Endothelial cell of umbilical vein (primary cell): ENCODE measurements around the gene DUSP3. TPM values are rescaled to one million over a fixed set of nuclear protein-coding genes. Genes with fewer than 3 reads are reported as not detected.

Experiments
- BruUV-seq: library from RNA; stranded (reverse); fragments of 400-500 nt; replicated peaks from 2 replicates; lab custom pipeline; 2021; lab: Mats Ljungman, UMichigan
- CTCF ChIA-PET: fragments of 300-600, 350-600 bp; sonication (Branson Sonifier 250); formaldehyde crosslinking; loops from one replicate; lab custom pipeline; 2021; ENCODE audit warnings: antibody characterized with exemption, inconsistent platforms; lab: Charles Lee
- POLR2A ChIA-PET: fragments of 300-600, 350-600 bp; sonication (Branson Sonifier 250); formaldehyde crosslinking; loops from one replicate; lab custom pipeline; 2021; ENCODE audit warnings: antibody characterized with exemption, inconsistent platforms; lab: Charles Lee
- DNase-seq: peaks from one replicate; pipeline ENCODE4 v3.0.0-alpha.2; 2011; ENCODE audit warnings: low read depth, low spot score
- FAIRE-seq: peaks from 2 replicates; lab custom pipeline; 2011; peaks lifted over from hg19 to GRCh38; lab: Jason Lieb, UNC
- H2AFZ ChIP-seq: 2 replicates; pipeline ENCODE4 v1.6.0; 2012; ENCODE audit warnings: low read depth, low read length, control low read depth, inconsistent platforms
- H3K27ac ChIP-seq: 2 replicates; pipeline ENCODE4 v1.5.1; 2011; ENCODE audit warnings: low read depth, mild to moderate bottlenecking, control low read depth, low read length, moderate library complexity; ENCODE audit not compliant: insufficient read depth
- H3K27me3 ChIP-seq, 2 experiments: 2 replicates each; pipeline versions ENCODE4 v1.6.0 to v1.6.1; 2011; ENCODE audit warnings: low read length in 2 of 2, mixed read lengths in 1 of 2; ENCODE audit not compliant: control insufficient read depth in 2 of 2, insufficient read depth in 2 of 2
- H3K36me3 ChIP-seq, 2 experiments: 2 replicates in 1 of 2; 3 replicates in 1 of 2; pipeline ENCODE4 v1.5.1; 2011; ENCODE audit warnings: low read length in 2 of 2, mild to moderate bottlenecking in 1 of 2, moderate library complexity in 1 of 2; ENCODE audit not compliant: control insufficient read depth in 2 of 2, insufficient read depth in 2 of 2; ENCODE audit errors: extremely low read depth in 1 of 2
- H3K4me1 ChIP-seq: 3 replicates; pipeline ENCODE4 v1.5.1; 2011; ENCODE audit warnings: mild to moderate bottlenecking, low read length; ENCODE audit not compliant: control insufficient read depth, insufficient read depth; ENCODE audit errors: extremely low read depth
- H3K4me2 ChIP-seq: 2 replicates; pipeline ENCODE4 v1.6.1; 2011; ENCODE audit warnings: low read length, control low read depth, mixed read lengths; ENCODE audit not compliant: insufficient read depth
- H3K4me3 ChIP-seq, 3 experiments: fragments of 200-600 bp in 1 of 3; sonication (generic), shearing (Covaris generic) in 1 of 3; replicated peaks in 1 of 3; 2 replicates each; pipeline ENCODE4 v1.5.1; 2011 to 2016; ENCODE audit warnings: control low read depth in 3 of 3, low read length in 3 of 3, mild to moderate bottlenecking in 2 of 3, inconsistent platforms in 1 of 3, low read depth in 1 of 3, moderate library complexity in 1 of 3; ENCODE audit not compliant: insufficient read depth in 1 of 3
- H3K79me2 ChIP-seq: 2 replicates; pipeline ENCODE4 v1.6.0; 2012; ENCODE audit warnings: low read length, inconsistent platforms; ENCODE audit not compliant: control insufficient read depth, insufficient read depth
- H3K9ac ChIP-seq: replicated peaks from 2 replicates; pipeline ENCODE3; 2011; ENCODE audit warnings: low read length, control low read depth; ENCODE audit not compliant: insufficient read depth; ENCODE audit errors: extremely low read depth
- H3K9me1 ChIP-seq: replicated peaks from 3 replicates; pipeline ENCODE4 v1.6.0; 2011; ENCODE audit warnings: mild to moderate bottlenecking, low read length; ENCODE audit not compliant: control insufficient read depth, insufficient read depth; ENCODE audit errors: extremely low read depth
- H3K9me3 ChIP-seq: replicated peaks from 2 replicates; pipeline ENCODE4 v1.5.1; 2012; ENCODE audit warnings: low read length, inconsistent platforms; ENCODE audit not compliant: control insufficient read depth, insufficient read depth
- H4K20me1 ChIP-seq: replicated peaks from 2 replicates; pipeline ENCODE3; 2011; ENCODE audit warnings: mild to moderate bottlenecking, low read length; ENCODE audit not compliant: control insufficient read depth, insufficient read depth; ENCODE audit errors: extremely low read depth
- EZH2 ChIP-seq: IDR thresholded peaks from 2 replicates; pipeline ENCODE4 v1.6.1; 2012; ENCODE audit warnings: borderline replicate concordance, low read depth, mild to moderate bottlenecking, moderate library complexity, low read length, inconsistent platforms; ENCODE audit not compliant: severe bottlenecking
- FOS ChIP-seq: IDR thresholded peaks from 2 replicates; pipeline ENCODE4 v1.6.1; 2011; ENCODE audit warnings: mild to moderate bottlenecking, low read length, moderate library complexity, borderline replicate concordance; ENCODE audit not compliant: insufficient read depth
- GATA2 ChIP-seq: IDR thresholded peaks from 2 replicates; pipeline ENCODE4 v1.7.0; 2011; ENCODE audit warnings: low read depth, mild to moderate bottlenecking, moderate library complexity, mixed read lengths, low read length; ENCODE audit not compliant: insufficient read length, insufficient read depth
- JUN ChIP-seq: IDR thresholded peaks from 2 replicates; pipeline ENCODE4 v1.6.1; 2011; ENCODE audit warnings: borderline replicate concordance, low read depth; ENCODE audit not compliant: insufficient read length, insufficient read depth
- MYC ChIP-seq: IDR thresholded peaks from one replicate; pipeline ENCODE4 v1.6.1; 2011; ENCODE audit warnings: mild to moderate bottlenecking, low read depth, low read length
- POLR2A ChIP-seq: IDR thresholded peaks from 2 replicates; pipeline ENCODE4 v1.6.1; 2012; ENCODE audit warnings: low read depth, mild to moderate bottlenecking, control low read depth, low read length
- POLR2AphosphoS5 ChIP-seq: IDR thresholded peaks from 2 replicates; pipeline ENCODE4 v1.6.1; 2012; ENCODE audit warnings: low read depth, mild to moderate bottlenecking, control low read depth, low read length, moderate library complexity; ENCODE audit not compliant: insufficient read depth
- dilution Hi-C: fragments of 300-500 bp; cut with MboI; formaldehyde crosslinking; loops from one replicate; pipeline ENCODE4 v1.15.0; 2019; ENCODE audit warnings: low sequenced_read_pairs; ENCODE audit not compliant: extremely low pct_ligation_motif_present
- intact Hi-C: fragments of 100-400 bp; cut with micrococcal nuclease; formaldehyde crosslinking; loops from one replicate; pipeline ENCODE4 v1.10.0; 2022
- polyA plus RNA-seq, 4 experiments: library from polyadenylated mRNA; depleted of rRNA in 3 of 4; stranded (reverse) in 3 of 4; unstranded in 1 of 4; fragments of >200 nt; gene quantifications; 2 replicates each; pipeline versions ENCODE4 v1.2.1 to v1.2.3, GENCODE V29; 2011 to 2012; ENCODE audit warnings: missing spikeins in 1 of 4
- total RNA-seq: library from RNA; stranded (reverse); gene quantifications from 2 replicates; pipeline ENCODE4 v1.2.3, GENCODE V29; 2021
- TF ChIP-seq, protein P1 (sequence below): IDR thresholded peaks from 2 replicates; pipeline ENCODE4 v1.6.1; 2011; ENCODE audit not compliant: insufficient read depth, insufficient read length
- TF ChIP-seq, protein P2 (sequence below), 2 donors: IDR thresholded peaks; 1 replicate in 1 of 2; 2 replicates in 1 of 2; pipeline ENCODE4 v1.5.1; 2011; ENCODE audit warnings: low read length in 2 of 2, mild to moderate bottlenecking in 2 of 2, moderate library complexity in 2 of 2, control low read depth in 1 of 2, inconsistent platforms in 1 of 2, low read depth in 1 of 2; ENCODE audit not compliant: insufficient read depth in 1 of 2; ENCODE audit errors: extremely low read depth in 1 of 2

Gene DUSP3
- total and polyA plus RNA-seq, 2 donors (not counting 3 experiments of a cell fraction or from before 2014, with no cell fraction given), result 46.8 to 57.7 TPM

DNA sequence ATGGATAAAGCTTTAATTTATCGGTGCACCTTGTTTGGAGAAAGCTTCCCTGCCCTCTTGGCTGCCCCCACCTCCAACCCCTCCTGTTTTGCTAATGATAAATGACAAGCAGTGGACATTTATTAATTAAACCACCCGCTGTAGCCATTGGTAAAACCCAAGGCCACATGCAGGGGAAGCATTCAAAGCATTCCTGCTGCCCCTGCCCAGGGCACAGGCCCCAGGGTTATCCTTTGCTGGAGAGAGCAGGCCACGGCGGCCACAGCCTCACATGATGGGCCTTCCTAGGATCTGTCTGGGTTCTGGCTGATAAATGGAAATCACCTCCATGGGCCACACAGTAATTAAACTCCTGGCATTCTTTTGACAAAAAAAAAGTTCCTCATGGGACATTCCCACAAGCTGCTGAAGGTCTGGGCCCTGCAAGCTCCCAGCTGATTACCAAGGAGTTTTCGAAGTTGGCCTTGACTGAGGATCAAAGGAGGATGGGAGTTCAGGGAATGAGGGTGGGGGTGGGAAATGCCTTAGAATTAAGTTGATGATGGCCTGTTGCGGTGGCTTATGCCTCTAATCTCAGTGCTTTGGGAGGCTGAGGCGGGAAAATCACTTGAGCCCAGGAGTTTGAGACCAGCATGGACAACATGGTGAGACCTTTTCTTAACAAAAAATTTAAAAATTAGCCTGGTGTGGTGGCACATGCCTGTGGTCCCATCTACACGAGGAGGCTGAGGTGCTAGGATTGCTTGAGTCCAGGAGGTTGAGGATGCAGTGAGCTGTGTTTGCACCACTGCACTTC lies 55.7 kb downstream of the DUSP3 start:
- ChIA-PET CTCF (interaction anchor here (1.3 to 1.8 kb wide), 3 partner anchors 9 to 37 kb away, joined by 4 to 5 read pairs (median 5); no protein-coding TSS in a partner anchor), POLR2A (interaction anchor here (0.6 kb wide), 1 partner anchor 10 kb away, joined by 5 read pairs; no protein-coding TSS in a partner anchor)
- DNase-seq (no peak), FAIRE-seq (no peak)
- BruUV-seq, result no TSS peak
- dilution Hi-C loops, result no loop called here
- H3K4me3 ChIP-seq, result no peak overlapping the region
- H3K9me1 ChIP-seq, result no peaks in the 10 kb centered on the region
- no peaks in the 10 kb centered on the region for H3K27me3 ChIP-seq
- H3K79me2 ChIP-seq, result no peaks in the 10 kb centered on the region
- intact Hi-C loops, result no loop called here
- no peak overlapping the region for H3K9ac ChIP-seq
- H3K27ac ChIP-seq, result no peak overlapping the region
- no peak overlapping the region for H2AFZ ChIP-seq
- H3K4me2 ChIP-seq, result no peak overlapping the region
- no peaks in the 10 kb centered on the region for H3K36me3 ChIP-seq
- TF ChIP-seq, protein P1, sequence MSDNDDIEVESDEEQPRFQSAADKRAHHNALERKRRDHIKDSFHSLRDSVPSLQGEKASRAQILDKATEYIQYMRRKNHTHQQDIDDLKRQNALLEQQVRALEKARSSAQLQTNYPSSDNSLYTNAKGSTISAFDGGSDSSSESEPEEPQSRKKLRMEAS, result no peak
- TF ChIP-seq POLR2AphosphoS5 (no peak), MYC (no peak), FOS (no peak), JUN (no peak), GATA2 (no peak)
- no peaks in the 10 kb centered on the region for H4K20me1 ChIP-seq
- H3K4me1 ChIP-seq, result peaks cover 6% of the 10 kb centered on the region
- H3K9me3 ChIP-seq, result no peaks in the 10 kb centered on the region

DNA sequence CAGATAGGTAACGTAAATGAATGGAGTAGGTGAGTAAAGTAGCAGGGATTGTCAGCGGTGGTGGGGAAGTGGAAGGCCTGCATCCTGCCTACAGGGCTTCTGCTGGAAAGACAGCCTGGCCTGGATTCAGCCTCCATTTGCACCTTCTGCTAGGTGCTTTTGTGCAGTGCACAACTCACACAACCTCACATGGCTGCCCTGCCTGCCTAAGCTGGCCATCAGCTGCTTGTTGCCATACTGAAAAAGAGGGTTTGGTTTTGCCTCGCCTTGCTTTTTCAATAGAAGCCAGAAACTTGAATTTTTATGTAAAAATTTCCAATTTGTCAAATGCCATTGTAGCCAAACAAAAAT lies 56.5 kb downstream of the DUSP3 start:
- Histone ChIP-seq H3K4me1 (peaks cover 6% of the 10 kb centered on the region), H3K9me3 (no peaks in the 10 kb centered on the region), H3K9me1 (no peaks in the 10 kb centered on the region), H3K9ac (no peak overlapping the region), H3K4me3 (no peak overlapping the region), H2AFZ (no peak overlapping the region), H3K4me2 (no peak overlapping the region), H3K27me3 (no peaks in the 10 kb centered on the region), H3K36me3 (no peaks in the 10 kb centered on the region), H3K27ac (no peak overlapping the region), H3K79me2 (no peaks in the 10 kb centered on the region), H4K20me1 (no peaks in the 10 kb centered on the region)
- POLR2A ChIA-PET, result no interaction called here
- TF ChIP-seq POLR2AphosphoS5 (no peak), FOS (no peak), JUN (no peak), MYC (no peak), POLR2A (no peak), GATA2 (no peak), EZH2 (no peak)
- TF ChIP-seq, protein P2, sequence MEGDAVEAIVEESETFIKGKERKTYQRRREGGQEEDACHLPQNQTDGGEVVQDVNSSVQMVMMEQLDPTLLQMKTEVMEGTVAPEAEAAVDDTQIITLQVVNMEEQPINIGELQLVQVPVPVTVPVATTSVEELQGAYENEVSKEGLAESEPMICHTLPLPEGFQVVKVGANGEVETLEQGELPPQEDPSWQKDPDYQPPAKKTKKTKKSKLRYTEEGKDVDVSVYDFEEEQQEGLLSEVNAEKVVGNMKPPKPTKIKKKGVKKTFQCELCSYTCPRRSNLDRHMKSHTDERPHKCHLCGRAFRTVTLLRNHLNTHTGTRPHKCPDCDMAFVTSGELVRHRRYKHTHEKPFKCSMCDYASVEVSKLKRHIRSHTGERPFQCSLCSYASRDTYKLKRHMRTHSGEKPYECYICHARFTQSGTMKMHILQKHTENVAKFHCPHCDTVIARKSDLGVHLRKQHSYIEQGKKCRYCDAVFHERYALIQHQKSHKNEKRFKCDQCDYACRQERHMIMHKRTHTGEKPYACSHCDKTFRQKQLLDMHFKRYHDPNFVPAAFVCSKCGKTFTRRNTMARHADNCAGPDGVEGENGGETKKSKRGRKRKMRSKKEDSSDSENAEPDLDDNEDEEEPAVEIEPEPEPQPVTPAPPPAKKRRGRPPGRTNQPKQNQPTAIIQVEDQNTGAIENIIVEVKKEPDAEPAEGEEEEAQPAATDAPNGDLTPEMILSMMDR (IDR thresholded peaks at IDR 0.05; ENCODE audit: extremely low read depth in 1 of 2, insufficient read depth in 1 of 2, low read depth in 1 of 2, low read length in 2 of 2), result no peak
- TF ChIP-seq, protein P1, result no peak
- intact Hi-C loops, result no loop called here
- FAIRE-seq (no peak), DNase-seq (no peak)
- dilution Hi-C loops, result no loop called here
- CTCF ChIA-PET, result interaction anchor here (1.0 to 1.4 kb wide), 4 partner anchors 9 to 38 kb away, joined by 3 to 5 read pairs (median 4); no protein-coding TSS in a partner anchor
- no TSS peak for BruUV-seq
